B cell (primary cell): ENCODE data around the gene RGL1. TPM values are rescaled to one million over a fixed set of nuclear protein-coding genes. Genes with fewer than 3 reads are reported as not detected.

Source experiments
- ATAC-seq: fragments of 200-7000 bp; cut with Tn5 transposase; one replicate; pipeline ENCODE4 v1.10.0; 2021; ENCODE audit warnings: low read depth, mild to moderate bottlenecking, moderate number of reproducible peaks, moderate library complexity
- CTCF ChIA-PET: fragments of 350-600 bp; sonication (Branson Sonifier 250); formaldehyde crosslinking; loops from one replicate; lab custom pipeline; 2021; ENCODE audit warnings: antibody characterized with exemption, inconsistent platforms; lab: Charles Lee
- POLR2A ChIA-PET: fragments of 350-600 bp; sonication (Branson Sonifier 250); formaldehyde crosslinking; loops from one replicate; lab custom pipeline; 2021; ENCODE audit warnings: antibody characterized with exemption; lab: Charles Lee
- DNase-seq: peaks from one replicate; pipeline ENCODE4 v3.0.0; 2013
- H2AFZ ChIP-seq: 2 replicates; pipeline ENCODE4 v1.6.1; 2012; ENCODE audit warnings: mild to moderate bottlenecking, low read depth, low read length; ENCODE audit not compliant: insufficient read depth, poor library complexity, severe bottlenecking
- H3K27ac ChIP-seq, 2 donors: 1 replicate in 1 of 2; 2 replicates in 1 of 2; pipeline ENCODE4 v1.5.1; 2012 to 2013; ENCODE audit warnings: low read length in 2 of 2, mild to moderate bottlenecking in 2 of 2, moderate library complexity in 1 of 2
- H3K27me3 ChIP-seq, 4 experiments: fragments of 200-600 bp in 1 of 4; sonication (generic) in 1 of 4; replicated peaks in 1 of 4; 1 replicate in 2 of 4; 2 replicates in 2 of 4; pipeline versions ENCODE4 v1.6.1 to v1.7.0; 2013 to 2016; ENCODE audit warnings: low read length in 3 of 4, mild to moderate bottlenecking in 2 of 4, mixed read lengths in 1 of 4, moderate library complexity in 1 of 4; ENCODE audit not compliant: insufficient read depth in 4 of 4, control insufficient read depth in 3 of 4; ENCODE audit errors: control extremely low read depth in 1 of 4
- H3K36me3 ChIP-seq, 2 experiments: replicated peaks in 1 of 2; 1 replicate in 1 of 2; 2 replicates in 1 of 2; pipeline versions ENCODE4 v1.6.1 to v1.7.1; 2013; ENCODE audit warnings: low read length in 1 of 2; ENCODE audit not compliant: insufficient read depth in 2 of 2, control insufficient read depth in 1 of 2; ENCODE audit errors: control extremely low read depth in 1 of 2, extremely low read depth in 1 of 2
- H3K4me1 ChIP-seq, 2 donors: fragments of 200-600 bp in 1 of 2; sonication (generic) in 1 of 2; 1 replicate in 1 of 2; 2 replicates in 1 of 2; pipeline versions ENCODE4 v1.5.1 to v1.6.1; 2013 to 2017; ENCODE audit warnings: low read length in 2 of 2; ENCODE audit not compliant: control insufficient read depth in 2 of 2, insufficient read depth in 2 of 2
- H3K4me2 ChIP-seq: replicated peaks from 2 replicates; pipeline ENCODE3; 2012; ENCODE audit warnings: mild to moderate bottlenecking, low read depth, low read length; ENCODE audit not compliant: poor library complexity, severe bottlenecking
- H3K4me3 ChIP-seq, 5 experiments: fragments of 200-600 bp in 1 of 5; sonication (generic) in 1 of 5; 1 replicate in 3 of 5; 2 replicates in 2 of 5; pipeline versions ENCODE4 v1.5.1 to v1.7.0; 2011 to 2016; ENCODE audit warnings: low read length in 4 of 5, mild to moderate bottlenecking in 4 of 5, low read depth in 2 of 5, control low read depth in 1 of 5, moderate library complexity in 1 of 5; ENCODE audit not compliant: insufficient read depth in 1 of 5; ENCODE audit errors: control extremely low read depth in 1 of 5, extremely low read depth in 1 of 5
- H3K79me2 ChIP-seq: fragments of 200-600 bp; sonication (generic); one replicate; pipeline ENCODE4 v1.6.0; 2016; ENCODE audit warnings: low read length; ENCODE audit not compliant: control insufficient read depth, insufficient read depth
- H3K9ac ChIP-seq: fragments of 200-600 bp; sonication (generic); 2 replicates; pipeline ENCODE4 v1.6.1; 2017; ENCODE audit warnings: mild to moderate bottlenecking, low read length, moderate library complexity
- H3K9me3 ChIP-seq, 3 donors: one replicate each; pipeline versions ENCODE4 v1.6.1 to v1.7.1; 2013; ENCODE audit warnings: low read length in 2 of 3; ENCODE audit not compliant: control insufficient read depth in 2 of 3, insufficient read depth in 1 of 3; ENCODE audit errors: control extremely low read depth in 1 of 3
- H4K20me1 ChIP-seq: 2 replicates; pipeline ENCODE4 v1.6.0; 2012; ENCODE audit warnings: mild to moderate bottlenecking, low read length; ENCODE audit not compliant: insufficient read depth, control insufficient read depth, poor library complexity, severe bottlenecking
- H3K27ac Mint-ChIP-seq: one replicate; pipeline ENCODE4 v1.8.0; 2021; ENCODE audit warnings: mixed read lengths
- H3K27me3 Mint-ChIP-seq: one replicate; pipeline ENCODE4 v1.8.0; 2021; ENCODE audit warnings: mixed read lengths
- H3K4me1 Mint-ChIP-seq: one replicate; pipeline ENCODE4 v1.8.0; 2021; ENCODE audit warnings: mixed read lengths
- H3K4me3 Mint-ChIP-seq: one replicate; pipeline ENCODE4 v1.8.0; 2021; ENCODE audit warnings: mixed read lengths
- H3K9me3 Mint-ChIP-seq: one replicate; pipeline ENCODE4 v1.8.0; 2022; ENCODE audit warnings: mixed read lengths; ENCODE audit not compliant: insufficient read depth
- EZH2 ChIP-seq: IDR thresholded peaks from 2 replicates; pipeline ENCODE4 v1.6.1; 2012; ENCODE audit warnings: borderline replicate concordance, low read depth, mild to moderate bottlenecking, moderate library complexity, low read length; ENCODE audit not compliant: insufficient read depth, poor library complexity, severe bottlenecking
- WGBS: methylation state at CpG from one replicate; pipeline ENCODE4 v1.1.5; 2013; ENCODE audit warnings: missing lambda C conversion rate; ENCODE audit not compliant: insufficient coverage; 5-methylcytosine and 5-hydroxymethylcytosine counted together
- intact Hi-C: fragments of 100-400 bp; cut with micrococcal nuclease; formaldehyde crosslinking; loops from one replicate; pipeline ENCODE4 v1.10.0; 2022
- polyA minus RNA-seq: library from RNA; depleted of rRNA, polyadenylated mRNA; stranded (reverse); fragments of >200 nt; gene quantifications from 2 replicates; pipeline ENCODE4 v1.2.3, GENCODE V29; 2012
- polyA plus RNA-seq: library from polyadenylated mRNA; depleted of rRNA; stranded (reverse); fragments of >200 nt; gene quantifications from 2 replicates; pipeline ENCODE4 v1.2.3, GENCODE V29; 2012
- total RNA-seq, 2 donors: library from RNA; stranded (reverse); fragments of 120-200 nt in 1 of 2; gene quantifications; 1 replicate in 1 of 2; 2 replicates in 1 of 2; pipeline versions ENCODE4 v1.2.3 to v1.2.4, GENCODE V29; 2013 to 2022
- TF ChIP-seq, protein P1 (sequence below): fragments of 200-600 bp; IDR thresholded peaks from one replicate; pipeline ENCODE4 v1.8.0; 2022; ENCODE audit warnings: antibody characterized with exemption, mild to moderate bottlenecking

RGL1 gene
- total RNA-seq (0.83 and 1.1 TPM in 2 replicates), polyA plus RNA-seq (0.09 and 0.12 TPM in 2 replicates), polyA minus RNA-seq (0.26 and 0.43 TPM in 2 replicates)
- total RNA-seq (2013), result 0.61 TPM

GRCh38 chr1:183804916-183805841, at the start of gene RGL1:
Gene RGL1, plus strand, starts transcription at chr1:183805120. Its CDS starts 178 bp downstream, at chr1:183805298.
- peak; percentile 3 for DNase-seq
- Histone ChIP-seq H4K20me1 (no peaks in the 10 kb centered on the region), H3K36me3 (no peaks in the 10 kb centered on the region), H3K4me2 (peak within 1 kb of the TSS; percentile 58), H3K9me3 (peaks cover 3 to 13% (median 4%) of the 10 kb centered on the region in 3 donors), H3K27me3 (peaks cover 0 to 24% (median 5%) of the 10 kb centered on the region in 4 experiments), H3K4me3 (peak within 1 kb of the TSS; percentile 4 to 55 (median 29)), H3K4me1 (peaks cover 6 to 10% of the 10 kb centered on the region in 2 donors), H2AFZ (peak within 1 kb of the TSS; percentile 37), H3K9ac (peak within 1 kb of the TSS; percentile 26), H3K79me2 (no peaks in the 10 kb centered on the region), H3K27ac (no peak within 1 kb of the TSS)
- H3K27ac Mint-ChIP-seq, result no peak within 1 kb of the TSS
- peaks cover 6% of the 10 kb centered on the region for H3K4me1 Mint-ChIP-seq
- peaks cover 41% of the 10 kb centered on the region for H3K27me3 Mint-ChIP-seq
- intact Hi-C loops, result no loop called here
- WGBS, result 2% methylated on average over 52 of the region's 58 CpGs
- CTCF ChIA-PET, result no interaction called here
- no peak for ATAC-seq
- POLR2A ChIA-PET, result no interaction called here
- H3K4me3 Mint-ChIP-seq, result peak within 1 kb of the TSS; percentile 62
- TF ChIP-seq EZH2, result no peak
- TF ChIP-seq, protein P1, sequence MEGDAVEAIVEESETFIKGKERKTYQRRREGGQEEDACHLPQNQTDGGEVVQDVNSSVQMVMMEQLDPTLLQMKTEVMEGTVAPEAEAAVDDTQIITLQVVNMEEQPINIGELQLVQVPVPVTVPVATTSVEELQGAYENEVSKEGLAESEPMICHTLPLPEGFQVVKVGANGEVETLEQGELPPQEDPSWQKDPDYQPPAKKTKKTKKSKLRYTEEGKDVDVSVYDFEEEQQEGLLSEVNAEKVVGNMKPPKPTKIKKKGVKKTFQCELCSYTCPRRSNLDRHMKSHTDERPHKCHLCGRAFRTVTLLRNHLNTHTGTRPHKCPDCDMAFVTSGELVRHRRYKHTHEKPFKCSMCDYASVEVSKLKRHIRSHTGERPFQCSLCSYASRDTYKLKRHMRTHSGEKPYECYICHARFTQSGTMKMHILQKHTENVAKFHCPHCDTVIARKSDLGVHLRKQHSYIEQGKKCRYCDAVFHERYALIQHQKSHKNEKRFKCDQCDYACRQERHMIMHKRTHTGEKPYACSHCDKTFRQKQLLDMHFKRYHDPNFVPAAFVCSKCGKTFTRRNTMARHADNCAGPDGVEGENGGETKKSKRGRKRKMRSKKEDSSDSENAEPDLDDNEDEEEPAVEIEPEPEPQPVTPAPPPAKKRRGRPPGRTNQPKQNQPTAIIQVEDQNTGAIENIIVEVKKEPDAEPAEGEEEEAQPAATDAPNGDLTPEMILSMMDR, result no peak
- peaks cover 9% of the 10 kb centered on the region for H3K9me3 Mint-ChIP-seq

DNA sequence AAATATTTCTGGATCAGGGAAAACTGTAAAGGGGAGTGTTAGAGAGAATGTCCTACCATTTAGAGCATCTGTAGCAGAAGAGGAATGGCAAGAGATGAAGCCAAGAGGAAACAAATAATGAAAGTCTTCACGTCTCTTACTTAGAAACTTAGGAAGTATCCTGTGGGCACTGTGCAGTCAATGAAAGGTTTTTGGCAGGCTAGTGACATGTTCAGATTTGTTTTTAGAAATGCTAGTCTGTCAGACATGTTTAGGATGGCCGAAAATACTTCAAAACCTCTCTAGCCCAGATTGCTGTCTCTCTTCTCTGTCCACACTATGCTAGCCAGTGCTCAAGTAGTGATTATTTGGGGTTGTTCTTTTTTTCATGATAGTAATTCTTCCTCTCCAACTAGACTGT, 48.6 kb upstream of the RGL1 start:
- H3K9ac ChIP-seq, result no peak overlapping the region
- Mint-ChIP-seq H3K27me3 (peaks cover 7% of the 10 kb centered on the region), H3K4me1 (no peaks in the 10 kb centered on the region), H3K27ac (no peak overlapping the region), H3K9me3 (no peaks in the 10 kb centered on the region), H3K4me3 (no peak overlapping the region)
- peaks cover 0 to 10% (median 0%) of the 10 kb centered on the region in 3 donors for H3K9me3 ChIP-seq
- no peak overlapping the region for H3K27ac ChIP-seq
- H3K4me1 ChIP-seq, result no peaks in the 10 kb centered on the region
- CTCF ChIA-PET, result no interaction called here
- ATAC-seq (no peak), DNase-seq (no peak)
- H2AFZ ChIP-seq, result no peak overlapping the region
- TF ChIP-seq, protein P1, result no peak
- TF ChIP-seq EZH2, result no peak
- WGBS, result no CpG with 5 or more reads among the region's 2 CpGs
- intact Hi-C loops, result no loop called here
- no peaks in the 10 kb centered on the region for H3K27me3 ChIP-seq
- H3K79me2 ChIP-seq, result no peaks in the 10 kb centered on the region
- POLR2A ChIA-PET, result no interaction called here
- no peaks in the 10 kb centered on the region for H3K36me3 ChIP-seq
- H3K4me2 ChIP-seq, result no peak overlapping the region
- no peaks in the 10 kb centered on the region for H4K20me1 ChIP-seq
- H3K4me3 ChIP-seq, result no peak overlapping the region
